GM19099 (cell line): Measurements from ENCODE around the gene SLC9A7.

ENCODE experiments used
- POLR2A ChIP-seq: IDR thresholded peaks from 3 replicates; pipeline ENCODE4 v1.6.1; 2011; ENCODE audit warnings: low read depth; ENCODE audit not compliant: insufficient read length; ENCODE audit errors: extremely low read depth

Gene SLC9A7

DNA sequence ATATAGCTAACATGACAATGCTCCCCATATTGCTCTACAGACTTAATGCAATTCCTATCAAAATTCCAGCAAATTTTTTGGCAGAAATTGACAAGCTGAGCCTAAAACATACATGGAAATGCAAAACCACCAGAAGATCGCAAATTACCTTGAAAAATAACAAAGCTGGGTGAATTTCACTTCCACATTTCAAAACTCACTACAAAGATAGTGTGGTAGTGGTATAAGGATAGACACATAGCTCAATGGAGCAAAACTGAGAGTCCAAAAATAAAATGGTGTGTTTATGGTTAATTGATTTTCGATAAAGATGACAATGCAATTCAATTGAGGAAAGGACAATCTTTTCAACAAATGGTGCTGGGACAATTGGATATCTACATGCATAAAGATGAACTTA, 65.8 kb downstream of the SLC9A7 start:
- TF ChIP-seq POLR2A = no peak

- TF ChIP-seq POLR2A = no peak
These were observed 68.1 kb downstream of the SLC9A7 start for GRCh38 chrX:46690818-46691217.

- TF ChIP-seq POLR2A = no peak
These were observed 71.3 kb downstream of the SLC9A7 start for GRCh38 chrX:46687619-46688018.

DNA sequence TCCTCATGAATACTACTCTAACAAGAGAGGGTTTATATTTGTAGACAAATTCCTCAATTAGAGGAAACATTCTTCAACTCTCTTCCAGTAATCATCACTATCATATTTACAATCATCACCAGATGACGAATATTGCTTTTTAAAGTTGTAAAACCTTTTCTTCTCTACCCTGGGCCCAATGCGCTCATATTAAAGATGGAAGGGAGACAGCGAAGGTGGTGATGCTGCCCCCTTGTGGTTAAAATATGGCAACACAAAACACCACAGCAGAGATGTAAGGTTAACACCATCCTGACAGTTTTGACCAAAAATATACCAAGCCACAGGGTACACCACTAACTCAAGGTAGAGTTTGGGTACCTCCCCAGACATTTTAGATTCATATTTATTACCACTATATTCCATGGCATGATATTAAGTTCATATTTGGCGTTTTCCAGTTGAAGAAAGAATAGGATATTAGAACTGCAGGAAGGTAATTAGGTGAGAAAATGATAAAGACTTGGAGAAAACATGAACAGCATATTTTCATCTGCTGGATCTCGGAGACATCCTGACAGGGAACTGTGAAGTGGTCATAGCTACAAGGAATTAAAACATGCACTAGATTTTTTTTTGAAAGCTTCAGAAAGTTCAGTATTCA, 72.8 kb downstream of the SLC9A7 start:
- TF ChIP-seq POLR2A = no peak

DNA sequence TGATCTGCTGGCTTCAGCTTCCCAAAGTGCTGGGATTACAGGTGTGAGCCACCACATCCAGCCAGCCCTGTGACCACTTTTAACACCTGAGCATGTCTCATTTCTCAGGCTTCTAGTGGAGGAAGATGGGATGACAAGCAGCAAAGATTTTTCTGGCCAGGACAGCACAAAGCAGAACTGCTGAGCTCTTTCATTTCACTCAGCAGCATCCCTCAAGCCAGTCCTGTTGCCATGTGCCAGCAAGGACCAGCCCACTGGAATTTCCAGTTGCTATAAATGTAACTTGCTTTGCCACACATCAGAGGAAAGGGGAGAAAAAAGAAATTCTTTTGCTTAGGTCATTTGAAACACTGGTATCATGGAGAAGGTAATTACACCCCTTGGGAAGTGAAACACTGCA, 75.9 kb downstream of the SLC9A7 start:
- TF ChIP-seq POLR2A = no peak

DNA sequence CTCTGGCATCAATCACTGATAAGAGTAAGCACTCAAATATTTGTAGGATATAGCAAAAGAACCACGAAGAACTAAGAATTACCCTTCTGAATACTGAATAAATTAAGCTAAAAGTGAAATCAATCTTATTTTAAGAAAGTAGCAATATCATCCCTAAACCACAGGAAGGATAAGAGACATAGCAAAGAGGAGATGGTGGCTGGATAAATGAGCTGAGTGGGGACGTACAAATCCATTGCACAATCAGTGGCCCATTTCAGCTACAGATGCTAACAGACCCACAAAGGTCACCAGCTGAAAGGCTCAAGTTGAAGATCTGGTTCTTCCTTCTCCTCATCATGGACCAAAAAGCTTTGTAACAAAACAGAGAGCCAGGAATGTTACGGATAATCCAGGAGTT, 77.1 kb downstream of the SLC9A7 start:
- TF ChIP-seq POLR2A = no peak

DNA sequence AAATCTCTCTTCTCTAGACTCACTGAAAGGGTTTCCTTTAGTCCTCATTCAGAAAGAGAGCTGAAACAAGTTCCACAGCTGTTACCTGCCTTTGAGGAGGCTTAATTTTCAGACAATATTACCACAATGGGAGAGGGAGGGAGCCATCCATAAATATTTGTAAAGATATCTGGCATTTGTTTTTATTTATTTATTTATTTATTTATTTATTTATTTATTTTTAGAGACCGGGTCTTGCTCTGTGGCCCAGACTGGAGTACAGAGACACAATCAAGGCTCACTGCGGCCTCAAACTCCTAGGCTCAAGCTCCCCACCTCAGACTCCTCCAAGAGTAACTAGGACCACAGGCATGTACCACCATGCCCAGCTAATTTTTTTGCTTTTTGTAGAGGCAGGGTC, 80.7 kb downstream of the SLC9A7 start:
- TF ChIP-seq POLR2A = no peak

DNA sequence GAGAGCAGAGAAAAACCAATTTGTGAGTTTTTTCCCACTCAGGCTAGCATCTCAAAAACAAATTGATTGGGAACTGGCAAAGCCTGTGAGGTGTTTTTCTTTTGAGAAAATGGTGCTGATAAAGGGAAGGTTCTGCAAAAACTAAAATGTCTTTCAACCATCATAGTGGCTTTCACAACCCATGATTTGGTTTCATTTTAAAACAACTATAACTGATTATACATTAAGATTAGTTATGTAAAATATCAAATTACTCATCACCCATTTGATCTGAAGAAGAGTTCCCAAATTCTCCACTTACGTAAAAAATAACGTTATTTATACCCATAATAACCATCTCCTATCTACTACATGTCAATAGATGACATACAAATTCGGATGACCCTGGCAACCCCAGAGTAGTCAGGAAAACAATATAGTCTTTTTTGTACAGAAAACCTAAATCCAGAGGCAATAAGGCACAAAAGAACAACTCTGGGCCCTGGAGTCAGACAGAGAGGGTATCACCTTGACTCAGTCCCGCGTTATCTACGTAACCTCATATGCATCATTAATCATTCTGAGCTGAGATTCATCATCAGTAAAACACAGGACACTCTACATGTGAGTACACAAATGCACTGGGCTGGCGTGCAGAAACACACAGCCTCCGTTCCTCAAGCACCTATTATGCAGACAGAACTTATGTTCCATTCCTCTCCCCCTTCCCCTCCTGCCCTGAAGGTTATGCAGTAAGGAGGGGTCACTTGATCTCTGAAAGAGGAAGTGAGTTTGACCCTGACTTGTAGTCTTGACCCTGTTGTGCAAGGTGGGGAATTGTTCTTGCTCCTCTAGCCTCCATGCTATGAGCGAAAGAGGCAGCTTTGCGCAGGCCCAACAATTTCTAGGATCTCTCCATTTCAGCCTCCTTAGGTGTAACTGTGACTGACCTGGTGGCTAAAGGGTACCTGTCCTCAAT, 82.2 kb downstream of the SLC9A7 start:
- TF ChIP-seq POLR2A = no peak

DNA sequence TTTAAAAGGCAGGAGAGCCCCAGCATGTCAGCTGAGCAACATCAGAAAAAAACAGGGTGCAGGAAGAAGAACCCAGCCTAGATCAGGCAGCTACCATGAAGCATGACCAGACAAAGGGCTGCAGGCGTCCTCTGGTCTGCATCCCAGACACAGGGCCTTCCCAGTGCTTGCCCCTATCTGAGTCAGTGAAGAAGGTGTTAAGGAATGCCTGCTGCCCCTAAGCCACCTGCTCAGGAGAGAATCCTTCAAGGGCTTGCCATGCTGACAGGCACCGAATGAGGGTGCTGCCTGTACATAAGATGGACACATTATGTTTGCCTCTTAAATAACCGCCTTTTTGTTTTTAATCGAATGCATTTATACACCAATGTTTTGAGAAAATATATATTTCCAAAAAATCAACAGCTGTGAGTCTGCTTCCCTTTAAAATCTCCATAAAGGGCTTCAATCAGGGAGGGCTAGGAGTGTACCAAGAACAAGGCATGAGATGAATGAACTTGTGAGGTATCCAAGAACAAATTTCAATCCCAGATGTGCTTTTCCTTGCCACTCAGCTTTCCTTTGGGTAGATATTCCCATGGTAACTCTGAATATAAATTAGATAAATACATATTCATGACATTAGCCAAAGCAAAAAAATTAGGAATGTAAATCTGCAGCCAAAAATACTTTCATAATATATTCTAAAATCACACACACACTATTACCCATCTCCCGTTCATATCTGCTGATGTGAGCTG, 85.1 kb downstream of the SLC9A7 start:
- TF ChIP-seq POLR2A = no peak

DNA sequence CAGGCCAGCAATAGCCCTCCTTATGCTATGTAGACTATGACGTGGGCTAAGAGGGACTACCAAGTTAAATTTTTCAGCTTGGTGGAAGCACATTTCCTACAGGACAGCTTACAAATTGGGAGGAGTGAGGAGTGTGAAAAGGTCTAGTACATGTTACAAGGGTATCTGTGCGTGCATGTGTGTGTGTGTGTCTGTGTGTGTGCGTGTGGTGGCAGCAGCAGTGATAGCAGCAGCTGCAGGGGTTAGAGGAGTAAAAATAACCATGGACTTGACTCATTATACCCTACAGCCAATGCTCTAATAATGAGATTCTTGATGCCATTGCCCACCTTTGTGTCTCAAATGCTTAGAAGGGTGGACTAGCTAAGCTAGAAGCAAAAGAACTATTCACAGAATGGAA, 88.6 kb downstream of the SLC9A7 start:
- no peak for TF ChIP-seq POLR2A

DNA sequence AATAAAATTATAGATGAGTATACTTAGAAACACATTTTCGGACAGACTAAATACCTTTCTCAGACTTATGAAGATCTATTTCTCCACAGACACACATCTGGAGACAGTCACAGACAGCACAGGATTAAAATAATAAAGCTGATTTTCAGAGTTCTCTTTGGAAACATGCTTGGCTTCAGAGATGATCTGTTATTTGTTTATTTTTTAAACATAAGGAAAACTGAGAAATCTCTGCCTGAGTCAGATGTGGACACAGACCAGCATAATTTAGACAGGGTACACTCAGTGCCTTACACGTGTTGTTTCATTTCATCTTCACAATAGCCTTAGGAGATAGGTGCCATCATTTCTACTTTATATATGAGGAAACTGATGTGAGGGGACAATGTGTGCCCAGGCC, 92.1 kb downstream of the SLC9A7 start:
- no peak for TF ChIP-seq POLR2A

DNA sequence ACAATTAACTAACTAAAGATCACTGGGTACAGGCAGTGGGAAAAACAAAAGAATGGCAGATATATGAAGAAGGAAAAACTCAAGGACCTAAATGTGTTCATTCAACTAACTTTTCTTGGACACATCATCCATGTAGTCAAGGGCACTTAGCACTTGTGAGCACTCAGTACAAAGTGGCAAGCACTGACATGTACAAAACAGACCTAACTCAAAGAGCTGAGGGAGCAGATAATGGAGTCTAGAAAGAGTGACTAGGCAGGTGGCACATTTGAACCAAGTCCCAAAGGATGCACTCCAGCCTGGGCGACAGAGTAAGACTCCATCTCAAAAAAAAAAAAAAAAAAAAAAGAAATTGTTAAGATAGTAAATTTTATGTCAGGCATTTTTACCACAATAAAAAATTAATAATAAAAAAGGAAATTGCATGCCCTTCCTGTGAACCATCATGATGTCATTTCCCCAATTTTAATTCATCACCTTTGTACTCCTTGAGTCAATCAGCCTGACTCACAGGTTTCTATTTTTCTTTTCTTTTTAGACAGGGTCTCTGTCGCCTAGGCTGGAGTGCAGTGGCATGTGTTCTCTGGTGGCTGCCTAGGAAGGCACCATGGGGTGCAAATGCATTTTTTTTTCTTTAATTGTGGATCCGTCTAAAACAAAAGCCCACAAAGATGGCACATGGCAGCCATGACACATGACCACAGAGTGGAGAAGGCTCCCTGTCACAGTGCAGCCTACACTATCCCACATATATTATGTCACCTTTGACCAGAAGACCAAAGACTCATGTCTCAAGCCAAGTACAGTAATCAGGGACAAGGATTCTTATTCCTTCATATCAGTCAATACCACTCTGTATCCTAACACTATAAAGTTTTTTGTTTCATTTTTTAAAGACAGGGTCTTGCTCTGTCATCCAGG, 93.4 kb downstream of the SLC9A7 start:
- no peak for TF ChIP-seq POLR2A

DNA sequence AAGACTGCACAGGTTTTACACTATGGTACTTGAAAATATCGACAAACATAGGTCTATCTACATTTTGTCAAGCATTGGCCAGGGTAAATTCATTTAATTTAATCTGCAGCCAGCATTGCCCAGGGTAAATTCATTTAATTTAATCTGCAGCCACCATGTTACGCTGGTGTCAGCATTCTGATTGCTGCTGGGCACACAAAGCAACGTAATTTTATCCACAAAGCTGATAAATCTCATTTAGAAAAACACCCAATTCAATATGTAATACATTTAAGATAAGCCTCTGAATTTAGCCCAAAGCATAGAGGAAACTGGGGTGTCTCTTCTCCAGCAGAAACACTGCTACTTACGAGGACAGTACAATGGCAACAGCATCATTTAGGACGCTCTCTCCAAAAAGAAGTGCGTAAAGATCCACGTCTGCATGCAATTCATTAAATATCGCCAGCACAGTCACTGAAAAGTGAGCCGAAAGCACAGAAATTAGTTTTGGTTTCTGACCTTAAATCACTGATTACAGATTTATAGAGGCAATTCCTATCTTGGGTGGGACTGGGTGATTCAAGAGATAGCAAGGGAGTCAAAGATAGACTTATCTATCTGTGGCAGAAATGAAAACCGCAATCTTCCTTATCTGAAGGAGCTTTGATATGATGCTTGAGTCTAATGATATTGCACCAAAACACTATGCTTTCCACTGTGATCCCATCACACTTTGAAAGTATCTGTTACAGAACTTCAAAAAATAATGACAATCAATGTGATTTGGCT, 96.5 kb downstream of the SLC9A7 start:
- TF ChIP-seq POLR2A = no peak

GRCh38 chrX:46653482-46653881, 105.4 kb downstream of the SLC9A7 start:
- TF ChIP-seq POLR2A = no peak
